ENCODE data around the gene SLBP.

Gene SLBP

DNA sequence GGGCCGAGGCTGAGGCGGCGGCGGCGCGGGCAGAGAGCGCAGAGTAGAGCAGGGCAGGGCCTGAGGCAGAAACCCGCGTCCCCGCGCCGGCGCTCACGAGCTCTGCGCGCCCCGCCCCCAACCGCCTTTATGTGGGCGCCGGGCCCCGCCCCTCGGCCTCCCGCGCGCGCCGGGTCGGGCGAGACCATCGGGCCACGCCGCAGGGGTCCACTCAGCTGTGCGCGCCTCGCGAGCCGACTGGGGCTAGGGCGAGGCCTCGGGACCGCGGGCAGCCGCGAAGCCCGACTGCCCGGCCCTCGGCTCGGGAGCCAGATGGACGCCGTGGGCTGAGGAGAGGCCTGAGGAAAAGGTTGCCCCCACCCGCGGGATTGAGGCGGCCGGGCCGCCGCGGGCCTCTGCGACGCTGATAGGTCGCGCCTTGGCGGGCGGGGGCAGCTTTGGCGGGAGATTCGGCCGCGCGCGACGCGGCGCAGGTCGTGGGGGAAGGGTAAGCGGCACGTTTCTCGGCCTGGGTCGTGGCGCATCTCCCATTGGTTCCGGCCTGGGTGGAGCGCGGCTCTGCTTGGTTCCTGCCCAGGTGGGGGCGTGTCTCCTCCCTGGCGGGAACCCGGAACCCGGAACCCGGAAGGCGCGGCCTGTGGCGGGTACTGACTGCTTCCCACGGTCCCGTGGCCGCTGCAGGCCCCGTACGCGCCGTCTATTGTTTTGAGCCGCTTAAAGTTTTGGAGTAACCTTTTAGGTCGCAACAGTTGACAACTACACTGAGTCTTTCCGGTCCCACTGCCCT, at the start of gene SLBP:
SLBP (minus strand) TSS at position 104 of the 787 bp plus-strand sequence. CDS start 131 bp downstream, outside the sequence.
- H3K9ac ChIP-seq (ENCODE audit: low read depth, low read length) = peak within 1 kb of the TSS; percentile 83
- H3K9me3 ChIP-seq (ENCODE audit: control insufficient read depth, insufficient read depth, low read length) = no peaks in the 10 kb centered on the region
- H3K27me3 ChIP-seq (ENCODE audit: control insufficient read depth, insufficient read depth, low read length) = no peaks in the 10 kb centered on the region
- H3K4me1 ChIP-seq (ENCODE audit: control insufficient read depth, insufficient read depth, low read length) = no peaks in the 10 kb centered on the region
- peaks cover 10% of the 10 kb centered on the region for H3K36me3 ChIP-seq (ENCODE audit: control insufficient read depth, insufficient read depth, low read length)
- peak within 1 kb of the TSS; percentile 71 for H3K4me3 ChIP-seq (ENCODE audit: low read depth, low read length)

DNA sequence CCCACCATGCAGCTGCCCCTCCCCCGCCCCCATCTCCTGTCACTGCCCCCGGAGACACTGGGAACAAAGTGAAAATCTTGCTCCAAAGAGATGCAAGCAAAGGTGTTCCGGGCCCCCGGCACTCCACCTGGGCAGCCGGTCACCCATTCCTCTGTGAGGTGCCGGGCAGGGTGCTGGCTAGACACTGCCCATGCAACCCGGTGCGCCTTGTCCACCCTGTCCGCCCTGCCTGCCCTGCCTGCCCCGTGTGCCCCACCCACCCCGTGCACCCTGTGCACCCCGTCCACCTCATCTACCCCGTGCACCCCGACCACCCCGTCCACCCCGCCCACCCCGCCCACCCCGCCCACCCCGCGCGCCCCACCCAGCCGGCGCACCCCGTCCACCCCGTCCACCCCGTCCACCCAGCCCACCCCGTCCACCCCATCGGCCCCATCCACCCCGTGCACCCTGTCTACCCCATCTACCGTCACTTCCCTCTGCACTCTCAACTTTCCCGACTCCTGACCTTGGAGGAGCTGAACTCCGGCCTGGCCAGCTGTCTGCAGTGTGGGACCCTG, 49.1 kb upstream of the SLBP start:
- Histone ChIP-seq H3K9me3 (ENCODE audit: control insufficient read depth, insufficient read depth, low read length) (no peaks in the 10 kb centered on the region), H3K9ac (ENCODE audit: low read depth, low read length) (no peak overlapping the region), H3K36me3 (ENCODE audit: control insufficient read depth, insufficient read depth, low read length) (no peaks in the 10 kb centered on the region), H3K4me3 (ENCODE audit: low read depth, low read length) (no peak overlapping the region), H3K27me3 (ENCODE audit: control insufficient read depth, insufficient read depth, low read length) (peaks cover 6% of the 10 kb centered on the region), H3K4me1 (ENCODE audit: control insufficient read depth, insufficient read depth, low read length) (peaks cover 4% of the 10 kb centered on the region)

- H3K9ac ChIP-seq (ENCODE audit: low read depth, low read length) = no peak overlapping the region
- H3K9me3 ChIP-seq (ENCODE audit: control insufficient read depth, insufficient read depth, low read length) = no peaks in the 10 kb centered on the region
- no peaks in the 10 kb centered on the region for H3K36me3 ChIP-seq (ENCODE audit: control insufficient read depth, insufficient read depth, low read length)
- H3K27me3 ChIP-seq (ENCODE audit: control insufficient read depth, insufficient read depth, low read length) = peaks cover 4% of the 10 kb centered on the region
- no peaks in the 10 kb centered on the region for H3K4me1 ChIP-seq (ENCODE audit: control insufficient read depth, insufficient read depth, low read length)
- H3K4me3 ChIP-seq (ENCODE audit: low read depth, low read length) = no peak overlapping the region
Measured at GRCh38 chr4:1760521-1761071, 48.5 kb upstream of the SLBP start.

DNA sequence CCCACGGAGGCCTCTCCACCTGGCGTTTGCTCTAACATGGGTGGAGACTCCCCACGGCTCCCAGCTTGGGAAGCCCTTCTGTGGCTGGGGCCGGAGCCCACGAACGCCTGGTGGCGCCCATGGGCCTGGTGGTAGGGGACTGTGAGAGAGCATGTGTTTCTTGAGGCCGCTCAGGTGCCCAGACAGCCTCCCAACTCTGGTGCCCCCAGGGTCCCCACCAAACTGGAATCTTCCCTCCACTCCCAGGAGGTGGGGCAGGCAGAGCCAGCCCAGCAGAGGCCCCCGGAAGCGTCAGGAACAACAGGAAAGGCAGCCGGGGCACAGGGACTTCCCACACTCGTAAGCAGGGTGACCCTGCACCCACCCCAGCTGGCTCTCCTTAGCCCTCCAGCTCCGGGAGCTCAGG, 47.7 kb upstream of the SLBP start:
- Histone ChIP-seq H3K4me1 (ENCODE audit: control insufficient read depth, insufficient read depth, low read length) (no peaks in the 10 kb centered on the region), H3K4me3 (ENCODE audit: low read depth, low read length) (no peak overlapping the region), H3K36me3 (ENCODE audit: control insufficient read depth, insufficient read depth, low read length) (no peaks in the 10 kb centered on the region), H3K9ac (ENCODE audit: low read depth, low read length) (no peak overlapping the region), H3K27me3 (ENCODE audit: control insufficient read depth, insufficient read depth, low read length) (no peaks in the 10 kb centered on the region), H3K9me3 (ENCODE audit: control insufficient read depth, insufficient read depth, low read length) (no peaks in the 10 kb centered on the region)

GRCh38 chr4:1759170-1759817, 47.2 kb upstream of the SLBP start:
- H3K9ac ChIP-seq (ENCODE audit: low read depth, low read length) = no peak overlapping the region

GRCh38 chr4:1758306-1759121, 46.4 kb upstream of the SLBP start:
- H3K4me3 ChIP-seq (ENCODE audit: low read depth, low read length) = no peak overlapping the region
- no peaks in the 10 kb centered on the region for H3K36me3 ChIP-seq (ENCODE audit: control insufficient read depth, insufficient read depth, low read length)
- H3K9ac ChIP-seq (ENCODE audit: low read depth, low read length) = no peak overlapping the region
- H3K9me3 ChIP-seq (ENCODE audit: control insufficient read depth, insufficient read depth, low read length) = no peaks in the 10 kb centered on the region
- H3K4me1 ChIP-seq (ENCODE audit: control insufficient read depth, insufficient read depth, low read length) = no peaks in the 10 kb centered on the region
- no peaks in the 10 kb centered on the region for H3K27me3 ChIP-seq (ENCODE audit: control insufficient read depth, insufficient read depth, low read length)

More at GRCh38 chr4:1759170-1759817, 47.2 kb upstream of the SLBP start:
- Histone ChIP-seq H3K9me3 (ENCODE audit: control insufficient read depth, insufficient read depth, low read length) (no peaks in the 10 kb centered on the region), H3K4me1 (ENCODE audit: control insufficient read depth, insufficient read depth, low read length) (no peaks in the 10 kb centered on the region), H3K27me3 (ENCODE audit: control insufficient read depth, insufficient read depth, low read length) (no peaks in the 10 kb centered on the region), H3K4me3 (ENCODE audit: low read depth, low read length) (no peak overlapping the region), H3K36me3 (ENCODE audit: control insufficient read depth, insufficient read depth, low read length) (no peaks in the 10 kb centered on the region)

- Histone ChIP-seq H3K9me3 (ENCODE audit: control insufficient read depth, insufficient read depth, low read length) (no peaks in the 10 kb centered on the region), H3K27me3 (ENCODE audit: control insufficient read depth, insufficient read depth, low read length) (no peaks in the 10 kb centered on the region), H3K4me1 (ENCODE audit: control insufficient read depth, insufficient read depth, low read length) (no peaks in the 10 kb centered on the region), H3K36me3 (ENCODE audit: control insufficient read depth, insufficient read depth, low read length) (no peaks in the 10 kb centered on the region), H3K4me3 (ENCODE audit: low read depth, low read length) (no peak overlapping the region), H3K9ac (ENCODE audit: low read depth, low read length) (no peak overlapping the region)
Measured at GRCh38 chr4:1757836-1758235, 45.7 kb upstream of the SLBP start.

DNA sequence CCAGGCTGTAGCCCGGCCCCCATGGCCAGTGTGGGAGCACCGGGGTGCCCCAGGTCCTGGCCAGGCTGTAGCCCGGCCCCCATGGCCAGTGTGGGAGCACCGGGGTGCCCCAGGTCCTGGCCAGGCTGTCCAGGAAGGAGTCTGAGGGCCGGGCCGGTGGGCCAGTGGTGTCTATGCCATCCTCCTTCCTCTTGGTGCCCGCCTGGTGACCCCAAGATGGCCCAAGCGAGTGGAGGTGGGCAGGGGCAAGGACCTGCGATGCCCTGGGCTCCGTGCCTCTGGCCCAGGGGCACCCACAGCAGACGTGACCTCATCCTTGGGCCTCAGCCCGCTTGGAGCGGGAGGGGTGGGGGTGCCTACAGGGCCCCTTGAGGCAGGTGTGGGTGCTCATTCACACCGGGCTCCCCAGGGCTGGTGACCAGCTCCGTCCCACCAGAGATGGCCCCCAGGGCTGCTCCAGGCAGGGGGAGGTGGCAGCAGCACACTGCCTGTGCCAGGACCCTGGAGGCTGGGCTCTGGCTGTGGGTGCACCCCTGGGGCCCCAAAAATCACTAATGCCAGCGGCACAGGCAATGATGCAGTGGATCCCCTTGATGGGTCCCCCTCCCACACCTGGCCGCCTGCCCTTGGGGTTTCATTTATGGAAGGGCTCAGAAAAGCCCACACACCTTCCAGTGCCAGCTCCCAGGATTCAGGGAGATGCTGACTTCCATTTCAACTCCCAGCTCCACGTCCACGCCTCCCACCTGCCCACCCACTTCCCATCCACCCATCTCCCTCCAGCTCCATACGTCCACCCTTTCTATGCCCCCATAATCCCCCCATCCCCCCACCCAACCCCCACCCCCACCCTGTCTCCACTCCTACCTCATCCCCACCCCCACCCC, 45.0 kb upstream of the SLBP start:
- H3K9me3 ChIP-seq (ENCODE audit: control insufficient read depth, insufficient read depth, low read length) = no peaks in the 10 kb centered on the region
- H3K4me1 ChIP-seq (ENCODE audit: control insufficient read depth, insufficient read depth, low read length) = no peaks in the 10 kb centered on the region
- H3K36me3 ChIP-seq (ENCODE audit: control insufficient read depth, insufficient read depth, low read length) = no peaks in the 10 kb centered on the region
- no peak overlapping the region for H3K4me3 ChIP-seq (ENCODE audit: low read depth, low read length)
- no peak overlapping the region for H3K9ac ChIP-seq (ENCODE audit: low read depth, low read length)
- no peaks in the 10 kb centered on the region for H3K27me3 ChIP-seq (ENCODE audit: control insufficient read depth, insufficient read depth, low read length)

DNA sequence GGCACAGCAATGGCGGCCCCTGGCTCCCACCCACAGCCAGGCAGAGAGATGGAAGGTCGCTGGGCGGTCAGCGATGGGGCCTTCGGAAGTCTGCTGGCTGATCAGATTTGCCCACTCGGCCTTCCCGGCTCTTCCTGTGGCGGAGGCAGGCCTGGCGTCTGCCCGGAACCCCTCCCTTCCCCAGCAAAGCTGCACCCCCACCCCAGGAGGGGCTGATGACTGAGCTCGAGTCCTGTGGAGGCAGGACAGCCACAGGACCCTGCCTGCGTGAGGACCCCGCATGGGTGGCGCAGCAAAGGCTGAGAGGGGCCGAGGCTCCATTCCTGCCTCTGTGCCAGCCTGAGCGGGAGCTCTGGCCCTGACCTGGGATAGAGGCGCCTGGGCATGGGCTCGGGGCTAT, 44.0 kb upstream of the SLBP start:
- Histone ChIP-seq H3K9ac (ENCODE audit: low read depth, low read length) (no peak overlapping the region), H3K36me3 (ENCODE audit: control insufficient read depth, insufficient read depth, low read length) (no peaks in the 10 kb centered on the region), H3K4me3 (ENCODE audit: low read depth, low read length) (no peak overlapping the region), H3K27me3 (ENCODE audit: control insufficient read depth, insufficient read depth, low read length) (no peaks in the 10 kb centered on the region), H3K9me3 (ENCODE audit: control insufficient read depth, insufficient read depth, low read length) (no peaks in the 10 kb centered on the region), H3K4me1 (ENCODE audit: control insufficient read depth, insufficient read depth, low read length) (no peaks in the 10 kb centered on the region)

DNA sequence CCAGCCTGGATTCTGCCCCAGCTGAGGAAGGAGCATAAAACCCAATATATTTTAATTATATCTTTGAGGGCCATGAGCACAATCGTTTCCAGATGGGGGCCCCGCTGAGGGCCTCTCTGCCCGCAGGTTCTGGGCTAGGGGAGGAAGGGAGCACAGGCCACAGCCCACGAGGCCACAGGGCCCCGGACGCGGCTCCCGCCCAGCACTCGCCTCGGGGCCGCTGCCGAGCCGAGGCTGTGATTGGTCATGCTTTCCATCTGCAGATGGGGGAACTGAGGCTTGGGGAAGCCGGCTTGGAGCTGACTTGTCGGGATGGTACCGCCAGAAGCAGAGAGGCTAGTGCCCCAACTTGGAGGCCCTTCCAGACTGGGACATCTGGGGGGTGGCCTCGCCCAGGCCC, 43.2 kb upstream of the SLBP start:
- no peaks in the 10 kb centered on the region for H3K4me1 ChIP-seq (ENCODE audit: control insufficient read depth, insufficient read depth, low read length)
- no peaks in the 10 kb centered on the region for H3K9me3 ChIP-seq (ENCODE audit: control insufficient read depth, insufficient read depth, low read length)
- H3K4me3 ChIP-seq (ENCODE audit: low read depth, low read length) = no peak overlapping the region
- H3K27me3 ChIP-seq (ENCODE audit: control insufficient read depth, insufficient read depth, low read length) = no peaks in the 10 kb centered on the region
- H3K9ac ChIP-seq (ENCODE audit: low read depth, low read length) = no peak overlapping the region
- H3K36me3 ChIP-seq (ENCODE audit: control insufficient read depth, insufficient read depth, low read length) = no peaks in the 10 kb centered on the region

Measured in iPS-15b (cell line).